Measurements from ENCODE around the gene CCDC188. TPM values are rescaled to one million over a fixed set of nuclear protein-coding genes. Genes with fewer than 3 reads are reported as not detected.
A peak's percentile ranks its signal among the peaks of the same experiment; 100 is the strongest.

Gene CCDC188
- total and polyA plus RNA-seq, 9 of the 15 experiments (the other 6 are each of a cell fraction or from before 2014, with no cell fraction given): not detected

- in situ Hi-C loops (cut with MboI): loop anchor here (5.0 kb wide), 1 partner anchor 157 kb away; no protein-coding TSS in a partner anchor
- peaks cover 73% of the 10 kb centered on the region for H4K20me1 ChIP-seq (replicated peaks; ENCODE audit: control insufficient read depth, insufficient read depth, low read length)
- FAIRE-seq (peak; percentile 93), DNase-seq (ENCODE audit: extremely low read depth in 1 of 4, low spot score in 3 of 4) (peak; percentile 86 to 94 (median 91)), ATAC-seq (peak; percentile 71)
- no peak overlapping the region for H2AFZ ChIP-seq (ENCODE audit: low read depth, low read length)
- no TSS peak for BruUV-seq (replicated peaks)
- ChIA-PET POLR2A (interaction anchor here (0.5 to 8.3 kb wide), 32 partner anchors 8 to 916 kb away, joined by 3 to 212 read pairs (median 4); partner anchors contain the start of genes GP1BB, RANBP1, TANGO2 and TRMT2A), CTCF (ENCODE audit: low intra/inter-chr PET ratio) (interaction anchor here (0.6 to 5.8 kb wide), 10 partner anchors 9 to 398 kb away, joined by 3 to 80 read pairs (median 3); no protein-coding TSS in a partner anchor)
- no peaks in the 10 kb centered on the region for H3K9me3 ChIP-seq (replicated peaks; ENCODE audit: control insufficient read depth, insufficient read depth, low read depth, low read length)
- no peak overlapping the region for H3K27ac ChIP-seq (ENCODE audit: extremely low read depth, low read depth, low read length)
- H3K27me3 ChIP-seq (ENCODE audit: control insufficient read depth in 2 of 2, insufficient read depth in 2 of 2, low read length in 2 of 2): no peaks in the 10 kb centered on the region
- H3K79me2 ChIP-seq (ENCODE audit: control insufficient read depth, insufficient read depth, low read length): peaks cover 25% of the 10 kb centered on the region
- peaks cover 42% of the 10 kb centered on the region; the same call in 2 of the 3 replicates for H3K36me3 ChIP-seq (ENCODE audit: control insufficient read depth, insufficient read depth, low read length)
- H3K9ac ChIP-seq (ENCODE audit: insufficient read depth in 1 of 2, low read depth in 2 of 2, low read length in 2 of 2): peak overlapping the region in 1 of 2 experiments; percentile 29; a peak in 2 of 4 replicates
- intact Hi-C loops (cut with micrococcal nuclease): loop anchor here (1.0 kb wide), 3 partner anchors 11 to 399 kb away; no protein-coding TSS in a partner anchor
- peaks cover 11 to 76% of the 10 kb centered on the region in 2 experiments for H3K4me1 ChIP-seq (replicated peaks in 1 of 2; ENCODE audit: control insufficient read depth in 2 of 2, insufficient read depth in 2 of 2, low read length in 2 of 2)
- no peak overlapping the region for H3K4me3 ChIP-seq
- peaks cover 4% of the 10 kb centered on the region for H3K9me1 ChIP-seq (ENCODE audit: control insufficient read depth, insufficient read depth, low read length)
- H3K4me2 ChIP-seq (ENCODE audit: insufficient read depth, low read length): no peak overlapping the region
- 13% methylated on average over 18 of the region's 18 CpGs for WGBS (ENCODE audit: insufficient coverage, low coverage, missing lambda C conversion rate)
- TF ChIP-seq RHOXF2B (CRISPR knock-in tag; conservative IDR thresholded peaks at IDR 0.05): peak; percentile 1; the same call in 1 of the 2 replicates
- TF ChIP-seq KHSRP (IDR thresholded peaks at IDR 0.05): no peak; the same call in 1 of the 2 replicates
- TF ChIP-seq TEAD4 (IDR thresholded peaks at IDR 0.05; ENCODE audit: low read length): peak; percentile 40; the same call in 1 of the 2 replicates
- no peak for TF ChIP-seq TEAD4 (CRISPR knock-in tag; IDR thresholded peaks at IDR 0.05; ENCODE audit: borderline replicate concordance)
- peak; percentile 93 for TF ChIP-seq HDGF (IDR thresholded peaks at IDR 0.05)
- TF ChIP-seq SIN3A (IDR thresholded peaks at IDR 0.05; ENCODE audit: borderline replicate concordance in 2 of 2, control insufficient read depth in 1 of 2, low read depth in 2 of 2, low read length in 2 of 2): peak in 1 of 2 experiments; percentile 41; a peak in 1 of 4 replicates
- TF ChIP-seq HOMEZ (CRISPR knock-in tag; IDR thresholded peaks at IDR 0.05): peak; percentile 74; the same call in 1 of the 2 replicates
- TF ChIP-seq TBP (optimal IDR thresholded peaks at IDR 0.05; ENCODE audit: low read depth, low read length): no peak
- TF ChIP-seq ELF2 (CRISPR knock-in tag; IDR thresholded peaks at IDR 0.05): no peak
- TF ChIP-seq TAL1 (IDR thresholded peaks at IDR 0.05): no peak
- no peak; a peak in 1 of 4 replicates for TF ChIP-seq MLLT1 (IDR thresholded peaks at IDR 0.05)
- no peak for TF ChIP-seq NR1H2 (CRISPR knock-in tag; IDR thresholded peaks at IDR 0.05)
- no peak for TF ChIP-seq ID3 (CRISPR knock-in tag; IDR thresholded peaks at IDR 0.05)
- peak; percentile 42 for TF ChIP-seq ID3 (tag; IDR thresholded peaks at IDR 0.05)
- peak; percentile 43; the same call in 1 of the 2 replicates for TF ChIP-seq MXI1 (IDR thresholded peaks at IDR 0.05; ENCODE audit: low read depth, low read length)
- TF ChIP-seq CBX5 (IDR thresholded peaks at IDR 0.05; ENCODE audit: borderline replicate concordance, low read depth): peak; percentile 27; the same call in 1 of the 2 replicates
- peak; percentile 74 for TF ChIP-seq GTF2F1 (IDR thresholded peaks at IDR 0.05; ENCODE audit: low read depth, low read length)
- peak; percentile 21 for TF ChIP-seq KAT2B (IDR thresholded peaks at IDR 0.05; ENCODE audit: low read depth, low read length)
- peak in 1 of 2 experiments; percentile 59; a peak in 1 of 4 replicates for TF ChIP-seq KDM4B (IDR thresholded peaks at IDR 0.05; ENCODE audit: borderline replicate concordance in 2 of 2, low read depth in 1 of 2)
These were observed 21.7 kb downstream of the CCDC188 start for GRCh38 chr22:20128902-20129746.
